Mesothelial cell of epicardium (in vitro differentiated cells): ENCODE results near the gene PSMA1. TPM values are rescaled to one million over a fixed set of nuclear protein-coding genes. Genes with fewer than 3 reads are reported as not detected.
"Not testable (repeated sequence)": the region's sequence is repeated elsewhere in the genome, so short reads cannot be mapped to it uniquely, and the experiment has no call there.

Experiments
- DNase-seq, 2 experiments: peaks; one replicate each; pipeline ENCODE4 v3.0.0; 2021; ENCODE audit warnings: low spot score in 2 of 2; ENCODE audit not compliant: unreplicated experiment in 2 of 2
- H3K27ac Mint-ChIP-seq: 2 replicates; pipeline ENCODE4 v1.8.0; 2021; ENCODE audit warnings: mixed read lengths
- H3K27me3 Mint-ChIP-seq: 2 replicates; pipeline ENCODE4 v1.8.0; 2021; ENCODE audit warnings: low read depth, mixed read lengths
- H3K36me3 Mint-ChIP-seq: 2 replicates; pipeline ENCODE4 v1.8.0; 2021; ENCODE audit warnings: mixed read lengths
- H3K4me1 Mint-ChIP-seq: 2 replicates; pipeline ENCODE4 v1.8.0; 2021; ENCODE audit warnings: mixed read lengths
- H3K4me3 Mint-ChIP-seq: 2 replicates; pipeline ENCODE4 v1.8.0; 2021; ENCODE audit warnings: mild to moderate bottlenecking, moderate library complexity, mixed read lengths
- H3K9me3 Mint-ChIP-seq: 2 replicates; pipeline ENCODE4 v1.8.0; 2021; ENCODE audit warnings: mixed read lengths
- total RNA-seq: library from RNA; stranded (reverse); gene quantifications from 3 replicates; pipeline ENCODE4 v1.2.1, GENCODE V29; 2021
- TF ChIP-seq, protein P1 (sequence below): fragments of 200-600 bp; sonication (generic); IDR thresholded peaks from one replicate; pipeline ENCODE4 v1.5.0; 2021; ENCODE audit warnings: antibody characterized with exemption; ENCODE audit not compliant: unreplicated experiment

Gene PSMA1
- 129 to 141 TPM (median 133 TPM) in 3 replicates for total RNA-seq

DNA sequence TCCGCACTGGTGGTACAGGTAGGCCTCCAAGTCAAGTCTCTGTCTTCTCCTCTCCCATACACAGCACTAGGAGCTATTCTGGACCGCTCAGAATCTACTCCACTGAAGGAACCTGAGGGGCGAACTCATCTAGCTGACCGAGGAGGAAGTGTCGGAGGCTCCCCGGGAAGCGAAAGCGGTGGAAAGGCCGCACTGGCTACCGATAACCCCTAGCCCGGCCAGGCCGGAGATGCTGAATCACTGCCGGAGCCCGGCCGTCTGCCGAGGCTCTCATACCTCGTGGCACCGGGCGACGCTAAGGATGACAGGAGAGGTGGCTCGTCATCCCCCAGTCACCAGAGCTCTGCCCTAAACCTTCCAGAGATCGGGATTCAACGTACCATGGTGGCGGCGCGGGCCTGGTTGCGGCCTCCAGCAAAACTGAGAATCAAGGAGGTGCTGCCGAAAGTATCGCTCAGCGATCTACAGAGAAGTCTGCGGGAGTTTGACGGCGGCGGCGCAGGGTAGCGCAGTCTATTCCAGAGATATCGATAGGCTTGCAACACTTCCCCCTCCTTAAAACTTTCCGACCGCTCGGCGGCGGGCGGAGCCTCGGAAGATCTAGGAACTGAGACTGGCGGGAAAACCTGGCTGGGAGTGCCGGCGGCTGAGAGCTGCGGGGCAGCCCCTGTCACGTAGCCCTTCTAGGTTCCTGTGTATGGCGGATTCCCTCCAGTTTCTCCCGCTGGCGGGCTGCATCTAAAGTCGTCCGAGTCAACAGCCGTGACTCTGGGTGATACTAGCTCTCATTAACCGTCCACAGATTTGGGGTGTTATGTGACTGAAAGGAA lies at the start of gene PSMA1:
Gene PSMA1, minus strand, starts transcription at position 470 of the 830 bp plus-strand sequence. Its CDS starts 87 bp downstream, at position 383.
- Mint-ChIP-seq H3K4me1 (peaks cover 19% of the 10 kb centered on the region), H3K9me3 (no peaks in the 10 kb centered on the region), H3K27me3 (no peaks in the 10 kb centered on the region), H3K36me3 (peaks cover 3% of the 10 kb centered on the region), H3K27ac (peak within 1 kb of the TSS; percentile 98), H3K4me3 (peak within 1 kb of the TSS; percentile 97)
- TF ChIP-seq, protein P1, sequence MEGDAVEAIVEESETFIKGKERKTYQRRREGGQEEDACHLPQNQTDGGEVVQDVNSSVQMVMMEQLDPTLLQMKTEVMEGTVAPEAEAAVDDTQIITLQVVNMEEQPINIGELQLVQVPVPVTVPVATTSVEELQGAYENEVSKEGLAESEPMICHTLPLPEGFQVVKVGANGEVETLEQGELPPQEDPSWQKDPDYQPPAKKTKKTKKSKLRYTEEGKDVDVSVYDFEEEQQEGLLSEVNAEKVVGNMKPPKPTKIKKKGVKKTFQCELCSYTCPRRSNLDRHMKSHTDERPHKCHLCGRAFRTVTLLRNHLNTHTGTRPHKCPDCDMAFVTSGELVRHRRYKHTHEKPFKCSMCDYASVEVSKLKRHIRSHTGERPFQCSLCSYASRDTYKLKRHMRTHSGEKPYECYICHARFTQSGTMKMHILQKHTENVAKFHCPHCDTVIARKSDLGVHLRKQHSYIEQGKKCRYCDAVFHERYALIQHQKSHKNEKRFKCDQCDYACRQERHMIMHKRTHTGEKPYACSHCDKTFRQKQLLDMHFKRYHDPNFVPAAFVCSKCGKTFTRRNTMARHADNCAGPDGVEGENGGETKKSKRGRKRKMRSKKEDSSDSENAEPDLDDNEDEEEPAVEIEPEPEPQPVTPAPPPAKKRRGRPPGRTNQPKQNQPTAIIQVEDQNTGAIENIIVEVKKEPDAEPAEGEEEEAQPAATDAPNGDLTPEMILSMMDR, result peak; percentile 59
- DNase-seq, result peak; percentile 81 to 91

DNA sequence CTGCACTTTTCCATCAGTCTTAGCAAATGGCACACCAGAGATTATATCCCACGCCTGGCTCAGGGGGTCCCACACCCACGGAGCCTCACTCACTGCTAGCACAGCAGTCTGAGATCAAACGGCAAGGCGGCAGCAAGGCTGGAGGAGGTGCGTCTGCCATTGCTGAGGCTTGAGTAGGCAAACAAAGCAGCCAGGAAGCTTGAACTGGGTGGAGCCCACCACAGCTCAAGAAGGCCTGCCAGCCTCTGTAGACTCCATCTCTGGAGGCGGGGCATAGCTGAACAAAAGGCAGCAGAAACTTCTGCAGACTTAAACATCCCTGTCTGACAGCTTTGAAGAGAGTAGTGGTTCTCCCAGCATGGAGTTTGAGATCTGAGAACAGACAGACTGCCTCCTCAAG lies 49.3 kb upstream of the PSMA1 start:
- not testable (repeated sequence) for H3K4me3 Mint-ChIP-seq, DNase-seq, H3K27me3 Mint-ChIP-seq, H3K27ac Mint-ChIP-seq, H3K4me1 Mint-ChIP-seq
- H3K9me3 Mint-ChIP-seq, result peaks cover 43% of the 10 kb centered on the region
- H3K36me3 Mint-ChIP-seq, result peaks cover 15% of the 10 kb centered on the region

GRCh38 chr11:14567064-14567651 lies 47.0 kb upstream of the PSMA1 start:
- no peak overlapping the region for H3K4me3 Mint-ChIP-seq
- DNase-seq, result no peak
- peaks cover 32% of the 10 kb centered on the region for H3K9me3 Mint-ChIP-seq
- TF ChIP-seq, protein P1, result no peak
- peaks cover 15% of the 10 kb centered on the region for H3K36me3 Mint-ChIP-seq
- H3K27me3 Mint-ChIP-seq, result no peaks in the 10 kb centered on the region
- H3K4me1 Mint-ChIP-seq, result no peaks in the 10 kb centered on the region
- H3K27ac Mint-ChIP-seq, result no peak overlapping the region

DNA sequence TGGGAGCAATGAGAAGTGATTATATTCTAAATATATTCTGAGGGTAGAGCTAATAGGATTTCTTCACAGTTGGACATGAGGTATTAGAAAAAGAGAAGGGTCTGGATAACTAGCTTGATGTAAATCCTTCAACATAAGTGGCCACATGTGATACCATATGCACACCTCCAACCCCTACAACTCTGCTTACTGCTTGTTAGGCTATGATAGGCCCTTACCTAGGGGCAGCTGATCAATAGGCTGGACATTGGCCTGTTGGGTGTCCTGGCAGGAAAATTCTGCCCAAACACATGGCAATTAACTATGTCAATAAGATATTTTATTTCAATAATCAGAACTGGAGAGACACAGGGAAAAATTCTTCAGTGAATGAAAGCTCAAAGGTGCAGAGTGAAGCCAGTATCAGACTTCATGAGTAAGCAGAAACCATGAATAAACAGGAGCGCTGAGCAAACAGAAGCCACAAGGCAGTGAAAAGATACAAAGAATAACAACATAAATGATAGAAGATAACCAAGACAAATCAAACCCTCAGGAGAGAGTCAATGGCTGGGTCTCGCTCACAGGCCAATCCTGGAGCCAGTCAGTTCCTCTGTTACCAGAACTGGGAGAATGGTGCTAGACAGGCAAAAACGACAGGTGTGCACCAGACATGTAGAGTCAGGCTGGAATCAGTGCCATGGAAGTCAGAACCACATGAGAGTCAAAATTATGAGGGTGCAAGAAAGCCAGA lies 46.3 kb upstream of the PSMA1 start:
- peaks cover 13% of the 10 kb centered on the region for H3K36me3 Mint-ChIP-seq
- TF ChIP-seq, protein P1, result no peak
- no peak overlapping the region for H3K27ac Mint-ChIP-seq
- H3K9me3 Mint-ChIP-seq, result peaks cover 25% of the 10 kb centered on the region
- H3K4me1 Mint-ChIP-seq, result no peaks in the 10 kb centered on the region
- H3K4me3 Mint-ChIP-seq, result no peak overlapping the region
- no peaks in the 10 kb centered on the region for H3K27me3 Mint-ChIP-seq
- DNase-seq, result no peak

DNA sequence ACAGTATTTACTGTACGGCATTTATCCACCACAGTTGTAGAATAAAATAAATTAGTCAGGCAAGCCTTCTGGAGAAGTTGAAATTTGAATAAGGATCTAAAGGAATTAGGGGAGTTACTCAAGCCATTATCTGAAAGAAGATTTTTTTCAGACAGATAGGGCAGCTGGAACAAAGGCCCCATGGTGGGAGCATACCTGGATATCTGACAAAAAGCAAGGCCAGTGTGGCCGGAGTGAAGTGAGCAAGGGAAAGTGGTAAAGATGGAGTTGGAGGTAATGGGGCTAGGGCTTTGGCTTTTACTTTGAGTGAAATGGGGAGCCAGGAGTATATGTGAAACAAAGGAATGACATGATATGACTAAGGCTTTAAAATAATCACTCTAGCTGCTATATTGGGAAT lies 45.7 kb upstream of the PSMA1 start:
- Mint-ChIP-seq H3K36me3 (peaks cover 13% of the 10 kb centered on the region), H3K4me3 (no peak overlapping the region), H3K4me1 (no peaks in the 10 kb centered on the region), H3K27me3 (no peaks in the 10 kb centered on the region), H3K27ac (no peak overlapping the region), H3K9me3 (peaks cover 21% of the 10 kb centered on the region)
- no peak for DNase-seq
- TF ChIP-seq, protein P1, result no peak
